HG03432 (cell line): ENCODE results near the gene KRT36.

Source experiments
- ATAC-seq: cut with Tn5 transposase; IDR thresholded peaks from one replicate; pipeline ENCODE4 v1.9.1; 2021; ENCODE audit warnings: mild to moderate bottlenecking, moderate library complexity; ENCODE audit not compliant: unreplicated experiment

The KRT36 gene

DNA sequence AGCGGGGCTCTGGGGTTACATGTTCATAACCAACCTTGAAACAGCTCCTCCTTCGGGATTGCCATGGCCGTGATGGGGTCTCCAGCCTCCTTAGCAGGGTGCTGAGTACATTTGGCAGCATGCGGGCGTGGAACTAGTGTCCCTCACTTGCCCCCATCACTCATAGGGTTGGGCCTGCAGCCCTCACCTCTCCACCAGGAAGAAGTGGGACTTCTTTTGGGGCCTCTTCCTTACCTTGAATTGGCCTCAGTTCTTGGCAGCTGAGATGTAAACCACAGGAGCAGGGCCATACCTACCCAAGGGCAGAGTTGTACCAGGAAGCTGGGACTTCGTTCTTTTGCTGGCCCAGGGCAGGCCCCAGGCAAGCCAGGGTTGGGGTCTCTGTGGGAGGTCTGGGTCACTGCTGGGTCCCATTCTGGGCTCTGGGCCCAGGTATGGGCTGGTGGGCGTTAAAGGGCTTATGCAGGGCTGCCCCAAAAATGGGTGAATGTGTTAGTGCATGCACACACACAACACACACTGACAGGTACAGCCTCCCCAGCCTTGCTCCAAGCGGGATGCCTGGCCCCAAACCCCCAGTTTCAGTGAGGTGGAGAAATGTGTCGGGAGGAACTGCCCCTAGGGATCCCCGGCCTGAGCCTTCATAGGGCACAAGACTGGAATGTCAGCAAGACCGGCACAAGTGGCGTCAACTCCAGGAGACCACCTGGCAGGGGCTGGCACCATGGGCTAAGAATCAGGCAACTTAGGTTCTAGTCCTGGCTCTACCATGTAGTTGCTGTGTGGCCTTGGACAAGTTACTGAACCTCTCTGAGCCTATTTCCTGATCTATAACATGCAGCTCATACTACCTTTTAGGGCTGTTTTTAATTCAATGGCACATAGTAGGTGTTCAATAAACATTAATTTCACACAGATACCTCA, 32.9 kb upstream of the KRT36 start:
- ATAC-seq, result no peak

DNA sequence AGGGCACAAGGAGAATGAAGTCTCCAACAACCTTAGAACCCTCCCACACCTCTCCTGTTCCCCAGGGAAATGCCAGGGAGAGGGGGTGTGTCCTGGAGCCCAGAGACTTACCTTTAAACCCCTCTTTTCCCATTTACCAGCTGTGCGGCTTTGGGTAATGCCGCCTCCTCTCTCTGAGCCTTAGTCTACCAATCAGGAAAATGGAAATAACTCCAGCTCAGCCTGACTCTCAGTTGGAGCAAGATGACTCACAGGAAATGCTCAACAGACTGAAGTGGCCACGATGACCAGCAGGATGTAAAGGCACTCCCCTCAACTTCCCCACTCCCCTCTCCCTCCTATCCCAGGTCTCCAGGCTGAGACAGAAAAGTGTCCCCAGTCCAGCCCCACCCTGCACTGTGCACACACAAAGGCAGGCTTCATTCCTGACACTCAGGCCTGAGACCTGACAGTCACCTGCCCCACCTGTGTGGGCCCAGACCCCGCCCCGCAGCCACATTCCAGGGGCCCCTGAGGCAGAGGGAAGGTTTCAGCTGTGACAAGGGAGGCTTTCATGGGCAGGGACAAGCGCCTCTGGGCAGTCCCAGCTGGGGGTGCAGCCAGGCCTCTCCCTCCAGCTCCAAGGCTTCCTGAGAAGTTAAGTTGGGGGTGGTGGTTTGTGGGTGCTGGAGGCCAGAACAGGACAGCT, 32.0 kb upstream of the KRT36 start:
- no peak for ATAC-seq

DNA sequence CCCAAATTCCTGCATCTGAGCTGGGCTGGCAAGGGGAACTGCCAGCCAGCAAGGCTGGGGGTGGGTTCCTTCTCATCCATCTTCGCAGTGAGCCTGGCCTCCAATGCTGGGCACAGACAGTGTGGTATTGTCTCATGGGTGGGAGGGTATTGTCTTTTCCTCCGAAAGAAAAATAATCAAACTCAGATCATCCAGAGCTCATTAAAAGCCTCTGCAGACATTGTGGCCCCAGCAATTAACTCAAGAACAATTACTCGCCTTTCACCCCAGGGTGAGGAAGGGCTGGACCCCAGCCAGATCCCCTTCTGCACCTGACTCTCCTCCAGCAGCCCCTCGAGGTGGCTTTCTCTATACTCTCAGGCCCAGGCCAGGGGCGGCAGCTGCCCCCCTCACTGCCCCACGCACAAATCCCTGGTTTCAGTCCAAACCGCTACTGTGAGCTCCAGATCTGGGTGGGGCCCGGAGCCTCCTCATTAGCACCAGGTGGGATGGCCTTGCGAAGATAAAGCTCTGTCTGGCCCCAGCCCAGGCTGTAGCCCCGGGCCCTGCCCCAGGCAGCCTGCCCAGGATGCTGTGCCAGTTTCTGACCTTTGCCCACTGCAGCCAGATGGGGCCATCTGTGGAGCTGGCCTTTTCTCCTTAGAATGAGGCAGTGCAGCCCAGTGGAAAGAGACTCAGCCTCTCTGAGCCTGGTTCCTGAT, 31.3 kb upstream of the KRT36 start:
- no peak for ATAC-seq

DNA sequence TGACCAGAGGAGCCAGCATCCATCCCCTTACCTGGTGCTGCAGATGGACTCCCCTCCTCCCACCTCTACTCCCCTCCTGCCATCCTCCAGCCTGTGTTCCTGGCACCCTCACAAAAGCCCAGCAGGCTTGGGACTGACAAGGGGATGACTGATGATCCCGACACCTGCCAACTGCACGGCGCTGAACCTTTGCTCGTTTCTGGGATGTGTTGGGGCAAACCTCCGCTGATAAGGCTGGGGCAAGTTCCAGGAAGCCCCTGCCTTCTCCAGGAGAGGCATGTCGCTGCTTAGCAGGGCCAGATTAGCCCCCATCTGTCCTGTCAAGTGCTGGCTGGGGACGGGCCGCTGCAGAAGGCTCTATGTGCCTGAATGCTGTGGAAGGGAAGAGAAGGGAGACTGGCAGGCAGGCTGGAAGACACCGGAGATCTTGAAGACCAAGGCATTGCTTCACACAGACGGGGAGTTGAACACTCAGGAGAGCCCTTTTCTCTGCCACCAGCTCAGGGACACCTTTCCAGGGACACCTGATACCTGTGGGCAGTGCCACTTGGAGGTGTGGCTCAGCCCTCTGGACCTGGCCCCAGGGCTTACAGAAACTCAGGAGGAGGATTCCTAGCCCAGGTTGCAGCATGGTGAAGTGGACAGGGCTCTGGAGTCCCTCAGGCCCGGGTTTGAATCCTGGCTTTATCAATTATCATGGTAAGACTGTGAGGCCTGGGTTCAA, 30.0 kb upstream of the KRT36 start:
- ATAC-seq, result no peak

DNA sequence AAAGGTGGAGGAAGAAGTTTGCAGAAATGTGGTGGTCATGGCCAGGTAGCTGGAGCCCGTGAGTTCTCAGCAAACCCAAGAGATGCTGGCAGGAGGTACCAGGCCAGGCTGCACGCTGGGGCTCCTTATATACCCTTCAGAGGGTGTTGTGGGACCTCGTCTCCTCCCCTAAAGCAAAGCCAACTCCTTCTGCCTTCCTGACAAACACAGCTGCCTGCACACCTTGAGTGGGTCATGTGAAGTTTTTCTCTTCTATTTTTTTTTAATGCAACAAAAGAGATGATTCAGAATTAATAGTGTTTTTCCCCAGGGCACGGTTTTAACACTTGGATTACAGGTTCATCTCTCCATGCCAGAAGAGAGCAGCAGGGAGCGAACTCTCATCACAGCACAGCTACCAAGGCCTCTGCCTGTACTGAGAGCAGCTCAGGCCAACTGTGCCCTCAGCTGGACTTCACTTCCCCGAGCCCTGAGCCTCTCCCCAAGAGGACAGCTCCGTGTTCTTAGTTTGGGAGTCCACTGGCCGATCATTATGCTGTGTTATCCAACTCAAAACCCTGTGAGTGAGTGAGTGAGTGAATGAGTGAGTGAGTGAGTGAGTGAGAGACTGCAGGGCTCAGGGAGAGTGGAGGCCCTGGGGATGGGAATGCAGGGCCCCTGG, 29.2 kb upstream of the KRT36 start, which contains the start of gene KRT15:
KRT15 (minus strand) TSS at position 102 of the 661 bp plus-strand sequence; CDS start at position 39, 63 bp downstream.
- ATAC-seq, result no peak

DNA sequence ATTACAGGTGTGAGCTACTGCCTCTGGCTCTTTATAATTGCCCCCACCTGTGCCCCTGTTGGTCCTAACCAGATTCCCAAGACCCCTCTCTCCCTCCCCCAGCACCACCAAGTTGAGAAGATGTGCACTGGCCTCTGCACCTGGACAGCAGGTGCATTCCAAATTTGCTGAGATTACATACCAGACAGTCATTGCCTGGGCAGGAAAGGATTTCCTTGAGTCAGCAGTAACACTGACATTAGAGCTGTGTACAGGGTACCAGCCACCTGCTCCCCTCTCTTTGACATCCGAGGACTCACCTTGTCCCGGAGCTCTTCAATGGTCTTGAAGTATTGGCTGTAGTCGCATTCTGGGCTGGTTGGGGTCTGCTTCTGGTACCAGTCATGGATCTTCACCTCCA, 28.3 kb upstream of the KRT36 start:
- ATAC-seq, result no peak

DNA sequence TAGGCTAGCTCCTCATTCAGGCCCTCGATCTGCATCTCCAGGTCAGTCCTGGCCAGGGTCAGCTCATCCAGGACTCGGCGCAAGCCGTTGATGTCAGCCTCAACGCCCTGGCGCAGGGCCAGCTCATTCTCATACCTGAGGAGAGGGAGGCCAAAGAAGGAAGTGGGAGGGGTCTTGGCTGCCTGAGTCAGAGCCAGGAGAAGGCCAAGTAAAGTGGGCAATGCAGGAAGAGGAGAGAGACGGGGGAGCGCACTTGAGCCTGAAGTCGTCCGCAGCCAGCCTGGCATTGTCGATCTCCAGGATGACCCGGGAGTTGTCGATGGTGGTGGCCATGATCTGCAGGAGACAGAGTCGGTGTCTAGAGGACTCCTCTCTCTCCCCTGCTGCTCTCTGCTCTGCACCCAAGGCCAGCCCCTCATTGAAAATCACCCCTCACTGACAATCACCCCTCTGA, 27.1 kb upstream of the KRT36 start:
- no peak for ATAC-seq

DNA sequence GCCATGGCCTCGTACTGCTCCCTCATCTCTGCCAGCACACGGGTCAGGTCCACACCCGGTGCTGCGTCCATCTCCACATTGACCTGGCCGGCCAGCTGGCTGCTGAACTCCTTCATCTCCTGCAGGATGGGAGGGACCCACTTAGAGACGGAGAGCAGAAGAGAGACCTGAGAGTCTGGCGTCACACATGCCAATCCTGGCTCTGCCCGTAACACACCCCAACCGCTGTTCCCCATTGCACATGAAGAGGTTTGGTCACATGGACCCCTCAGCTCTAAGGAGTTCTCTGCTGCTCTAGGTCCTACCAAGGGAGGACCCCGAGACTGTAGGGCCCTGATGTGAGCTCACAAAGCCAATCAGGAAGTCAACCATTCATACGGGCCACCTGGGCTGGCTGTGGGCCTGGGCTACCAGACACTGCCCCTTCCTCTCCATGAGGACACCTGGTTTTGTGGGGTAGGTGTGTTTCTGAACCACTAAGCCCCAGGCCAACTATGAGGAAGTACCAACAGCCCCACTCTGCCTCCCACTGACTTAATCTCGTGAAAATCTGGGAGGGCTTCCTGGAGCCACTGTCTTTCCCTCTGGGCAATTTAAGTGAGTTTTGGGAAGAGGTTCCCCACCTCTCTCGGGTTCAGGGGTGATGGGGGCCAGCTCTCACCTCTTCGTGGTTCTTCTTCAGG, 26.6 kb upstream of the KRT36 start:
- ATAC-seq, result no peak

DNA sequence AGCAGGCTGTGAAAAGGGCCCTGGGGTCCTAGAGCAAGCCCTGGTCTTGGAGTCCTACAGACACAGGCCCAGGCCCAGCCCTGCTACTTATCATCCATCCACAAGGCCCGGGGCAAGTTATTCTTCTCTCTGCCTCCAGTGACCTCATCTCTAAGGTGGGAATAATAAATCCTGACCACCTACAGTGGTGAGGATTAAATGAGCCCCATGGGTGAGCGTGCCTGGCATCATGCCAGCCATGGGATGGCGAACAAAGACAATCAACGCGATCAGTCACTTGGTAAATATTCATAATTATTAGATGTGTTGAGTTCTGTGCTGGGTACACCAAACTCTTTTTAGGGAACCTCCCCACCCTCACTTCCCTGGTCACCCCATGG, 23.4 kb upstream of the KRT36 start:
- ATAC-seq, result no peak

DNA sequence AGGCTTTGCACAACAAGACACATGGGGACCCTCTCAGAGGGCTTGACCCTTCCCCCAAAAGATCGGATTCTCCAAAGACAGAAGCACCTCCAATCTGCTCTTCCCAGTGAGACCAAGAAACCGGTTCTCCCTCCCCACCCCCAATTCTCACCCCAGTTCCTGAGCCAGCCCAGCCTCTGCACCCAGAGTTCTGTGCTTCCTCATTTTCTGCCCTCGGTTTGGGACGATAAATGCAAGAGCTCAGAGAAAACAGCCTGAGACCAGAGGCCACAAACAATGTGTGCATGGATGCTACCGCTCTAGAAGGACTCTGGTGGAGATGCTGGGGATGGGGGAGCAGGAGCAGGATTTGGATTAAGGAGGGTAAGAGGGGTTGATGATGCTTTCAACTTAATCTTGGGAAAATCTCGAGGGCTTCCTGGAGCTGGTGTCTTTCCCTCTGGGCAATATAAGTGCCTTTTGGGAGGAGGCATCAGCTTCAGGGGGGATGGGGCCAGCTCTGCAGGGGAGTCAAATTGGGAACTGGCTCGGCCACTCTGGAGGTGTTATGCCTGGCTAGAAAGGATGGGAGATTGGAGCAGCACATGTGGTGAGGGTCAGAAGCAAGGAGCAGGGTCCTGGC, 22.9 kb upstream of the KRT36 start:
- ATAC-seq, result no peak

DNA sequence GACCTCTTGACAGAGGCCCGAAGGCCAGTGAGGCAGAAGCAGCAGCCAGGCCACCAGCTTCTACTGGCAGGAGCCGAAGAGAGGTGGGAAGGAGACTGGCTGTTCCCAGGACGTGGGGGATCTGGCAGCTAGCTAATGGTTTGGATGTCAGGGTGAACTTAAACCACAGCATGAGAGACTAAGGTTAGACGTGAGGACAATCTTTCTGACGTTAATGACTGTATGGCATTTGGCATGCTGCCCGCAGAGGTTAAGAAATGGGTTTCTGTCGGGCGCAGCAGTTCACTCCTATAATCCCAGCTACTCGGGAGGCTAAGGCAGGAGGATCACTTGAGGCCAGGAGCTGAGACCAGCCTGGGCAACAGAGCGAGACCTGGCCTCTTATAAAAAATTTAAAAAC, 22.0 kb upstream of the KRT36 start:
- no peak for ATAC-seq

DNA sequence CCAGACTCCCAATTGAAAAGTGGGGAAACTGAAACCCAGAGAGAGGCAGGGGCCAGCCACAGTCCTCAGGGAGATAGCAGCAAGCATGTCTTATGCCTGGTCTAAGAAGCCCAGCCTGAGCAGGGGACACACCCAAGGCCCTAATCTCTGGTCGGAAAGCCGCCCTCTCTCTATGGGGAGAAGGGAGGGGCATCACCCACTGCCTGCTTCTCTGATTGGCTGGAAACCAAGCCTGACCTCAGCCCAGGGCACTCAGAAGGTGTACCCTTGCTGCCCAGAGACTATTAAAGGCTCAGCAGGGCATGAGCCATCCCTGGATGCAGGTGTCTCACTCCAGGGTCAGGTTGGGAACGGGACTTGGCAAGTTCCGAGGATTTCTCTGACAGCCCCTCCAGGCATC, 21.4 kb upstream of the KRT36 start:
- ATAC-seq, result no peak

DNA sequence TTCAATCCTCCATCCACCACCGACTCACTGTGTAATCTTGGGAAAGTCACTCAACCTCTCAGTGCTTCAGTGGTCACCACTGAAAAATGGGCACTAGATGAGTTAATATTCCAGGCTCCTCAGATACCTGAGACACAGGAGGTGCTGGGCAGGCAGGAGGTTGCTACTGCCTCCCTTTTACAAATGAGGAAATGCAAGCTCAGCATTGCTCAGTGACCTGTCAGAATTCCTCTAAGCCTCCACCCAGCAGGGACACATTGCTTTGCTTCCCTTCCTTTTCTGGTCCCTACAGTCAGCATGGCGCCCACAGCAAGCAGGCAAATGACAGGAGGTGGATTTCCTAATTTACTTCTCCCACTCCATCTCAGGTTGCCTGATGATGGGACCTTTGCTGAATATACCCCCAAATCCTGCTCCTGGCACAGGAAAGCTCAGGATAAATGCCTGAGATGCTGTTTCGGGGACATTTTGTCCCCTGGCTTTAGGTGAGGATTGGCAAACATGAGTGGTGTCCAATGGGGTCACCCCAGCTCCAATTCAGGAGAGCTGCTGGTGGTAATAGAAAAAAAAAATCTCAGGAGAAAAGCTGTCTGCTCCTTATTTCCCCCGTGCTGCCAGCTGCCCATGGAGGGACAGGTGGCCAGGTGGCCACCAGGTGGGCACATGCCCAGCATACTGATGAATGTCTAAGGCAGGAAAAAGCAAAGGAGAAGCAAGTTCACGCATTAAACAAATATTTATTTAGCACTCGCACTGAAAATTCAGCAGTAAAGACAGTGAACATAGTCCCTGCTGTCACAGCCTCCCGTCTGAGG, 20.7 kb upstream of the KRT36 start:
- no peak for ATAC-seq

DNA sequence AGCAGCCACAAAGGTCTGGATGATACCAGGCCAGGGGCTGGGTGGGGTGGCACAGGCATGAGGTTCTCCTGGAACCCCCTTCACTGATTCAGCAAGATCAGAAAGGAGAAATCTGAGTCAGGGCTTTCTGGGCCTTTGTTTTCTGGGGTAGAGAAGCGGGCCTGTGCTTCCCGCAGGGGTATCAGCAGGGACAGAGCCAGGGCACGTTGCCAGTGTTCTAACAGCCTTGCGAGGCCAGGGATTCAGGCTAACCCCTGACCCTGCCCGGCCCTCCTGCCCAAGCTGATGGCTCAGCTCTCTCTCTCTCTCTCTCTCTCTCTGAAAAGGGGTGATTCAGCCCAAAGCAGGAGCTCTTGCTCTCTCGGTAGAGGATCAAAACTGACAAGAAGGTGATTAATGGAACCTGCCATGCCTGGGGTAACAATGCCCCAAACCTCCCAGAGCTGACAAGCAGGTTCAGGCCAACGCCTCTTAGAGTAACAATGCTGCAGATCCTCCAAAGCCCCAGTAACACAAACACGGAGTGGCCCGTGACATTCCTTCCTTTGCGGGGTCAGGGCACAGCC, 17.7 kb upstream of the KRT36 start:
- no peak for ATAC-seq

DNA sequence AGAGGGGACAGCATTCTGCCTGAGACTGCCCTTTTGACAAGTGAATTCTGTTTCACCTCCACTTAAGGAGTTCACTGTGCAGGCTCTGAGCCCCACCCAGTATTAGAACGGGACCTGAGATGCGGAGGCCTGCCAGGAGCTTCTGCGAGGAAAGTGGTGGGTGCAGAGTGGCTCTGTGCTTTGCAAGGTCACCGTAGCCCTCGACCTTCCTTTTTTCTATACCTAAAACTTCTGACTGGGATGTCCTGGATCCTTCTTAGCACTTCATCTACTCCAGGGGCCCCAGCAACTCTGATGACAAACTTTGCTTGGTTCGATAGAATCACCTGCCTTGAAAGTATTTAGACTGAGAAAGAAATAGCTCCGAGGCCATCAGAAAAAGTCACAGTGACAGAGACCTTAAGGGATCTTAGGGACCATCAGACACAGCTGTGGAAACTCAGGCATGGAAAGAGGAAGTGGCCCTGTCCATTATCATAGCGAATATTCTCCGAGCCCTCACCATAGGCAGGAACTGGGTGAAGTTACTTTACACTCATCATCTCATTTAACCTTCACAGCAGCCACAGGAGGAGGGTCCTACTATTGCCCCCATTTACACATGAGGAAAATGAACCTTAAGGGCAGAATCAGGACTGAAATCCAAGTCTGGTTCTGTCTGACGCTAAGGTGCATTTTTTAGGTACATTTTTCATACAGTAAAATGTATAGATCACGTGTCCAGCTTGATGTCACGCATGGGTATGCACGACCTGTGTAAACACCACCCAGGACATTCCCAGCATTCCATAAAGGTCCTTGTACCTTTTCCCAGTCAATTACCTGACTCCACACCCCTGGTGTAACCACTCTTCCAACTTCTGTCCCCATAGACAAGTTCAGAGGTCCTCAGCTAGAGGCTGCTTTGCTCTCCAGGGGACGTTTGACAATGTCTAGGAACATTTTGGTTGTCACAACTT, 16.4 kb upstream of the KRT36 start:
- ATAC-seq, result no peak

DNA sequence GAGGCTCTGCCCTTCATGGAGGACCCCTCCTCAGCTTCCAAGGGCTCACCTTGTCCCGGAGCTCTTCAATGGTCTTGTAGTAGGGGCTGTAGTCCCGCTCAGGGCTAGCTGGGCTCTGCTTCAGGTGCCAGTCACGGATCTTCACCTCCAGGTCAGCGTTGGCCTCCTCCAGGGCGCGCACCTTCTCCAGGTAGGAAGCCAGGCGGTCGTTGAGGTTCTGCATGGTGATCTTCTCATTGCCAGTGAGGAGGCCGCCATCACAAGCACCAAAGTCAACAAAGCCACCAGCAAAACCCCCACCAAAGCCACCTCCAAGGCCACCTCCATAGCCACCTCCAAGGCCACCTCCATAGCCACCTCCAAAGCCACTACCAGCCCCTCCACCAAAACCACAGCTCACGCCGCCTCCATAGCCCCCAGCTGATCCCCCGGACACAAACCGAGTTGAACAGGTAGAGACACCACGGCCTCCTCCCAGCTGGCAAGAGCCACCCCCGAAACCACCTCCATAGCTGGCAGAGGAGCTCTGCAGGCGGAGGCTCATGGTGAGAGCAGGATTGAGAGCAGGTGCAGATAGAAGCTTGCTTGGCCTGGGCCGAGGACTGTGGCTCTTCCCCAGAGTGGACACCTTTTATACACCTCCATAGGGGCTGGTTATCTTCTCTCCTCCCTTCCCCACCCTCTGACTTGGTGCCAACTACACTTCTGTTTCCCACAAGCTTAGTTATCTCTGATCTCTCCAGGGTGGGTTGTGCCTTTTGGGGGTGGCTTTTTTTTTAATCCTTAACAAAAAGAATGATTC, 15.5 kb upstream of the KRT36 start, which contains the start of gene KRT13:
KRT13 (minus strand) TSS at position 606 of the 802 bp plus-strand sequence; CDS start at position 544, 62 bp downstream.
- ATAC-seq, result no peak
